Breast epithelium (tissue), 3 donors: Measurements from ENCODE around the gene CCER1.

Experiments used
- POLR2A ChIP-seq: fragments of 450-650 bp; IDR thresholded peaks from one replicate; pipeline ENCODE4 v1.6.1; 2016; ENCODE audit warnings: antibody characterized with exemption, mild to moderate bottlenecking, moderate library complexity
- POLR2AphosphoS5 ChIP-seq, 3 donors: sonication (generic); formaldehyde crosslinking; IDR thresholded peaks; one replicate each; pipeline ENCODE4 v1.6.1; 2017; ENCODE audit warnings: antibody characterized with exemption in 3 of 3
- TF ChIP-seq, protein P1 (sequence below), 3 donors: fragments of 450-650 bp; IDR thresholded peaks; one replicate each; pipeline ENCODE4 v1.5.1; 2016 to 2017; ENCODE audit warnings: antibody characterized with exemption in 3 of 3, mild to moderate bottlenecking in 3 of 3, moderate library complexity in 3 of 3

DNA sequence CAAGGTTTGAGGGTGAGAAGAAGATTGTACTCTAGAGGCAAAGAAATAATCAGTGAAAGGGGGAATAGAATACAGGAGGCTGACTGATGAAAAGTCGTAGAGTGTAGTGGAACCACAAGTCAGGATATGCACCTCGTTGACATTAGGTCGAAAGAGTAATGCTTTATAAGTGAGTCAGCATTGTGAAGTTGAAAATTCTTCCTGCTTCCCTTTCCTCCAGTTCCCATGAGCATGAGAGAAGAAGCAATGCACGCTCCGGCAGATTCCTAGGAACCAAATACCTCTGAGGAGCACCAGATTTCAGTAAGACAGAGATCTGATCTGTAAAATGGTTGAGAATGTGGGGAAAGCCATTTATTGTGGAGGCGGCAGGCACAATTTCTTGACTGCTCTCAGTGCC, 16.5 kb downstream of the CCER1 start:
- TF ChIP-seq POLR2A (no peak), POLR2AphosphoS5 (IDR thresholded peaks at IDR 0.05) (no peak)
- TF ChIP-seq, protein P1, sequence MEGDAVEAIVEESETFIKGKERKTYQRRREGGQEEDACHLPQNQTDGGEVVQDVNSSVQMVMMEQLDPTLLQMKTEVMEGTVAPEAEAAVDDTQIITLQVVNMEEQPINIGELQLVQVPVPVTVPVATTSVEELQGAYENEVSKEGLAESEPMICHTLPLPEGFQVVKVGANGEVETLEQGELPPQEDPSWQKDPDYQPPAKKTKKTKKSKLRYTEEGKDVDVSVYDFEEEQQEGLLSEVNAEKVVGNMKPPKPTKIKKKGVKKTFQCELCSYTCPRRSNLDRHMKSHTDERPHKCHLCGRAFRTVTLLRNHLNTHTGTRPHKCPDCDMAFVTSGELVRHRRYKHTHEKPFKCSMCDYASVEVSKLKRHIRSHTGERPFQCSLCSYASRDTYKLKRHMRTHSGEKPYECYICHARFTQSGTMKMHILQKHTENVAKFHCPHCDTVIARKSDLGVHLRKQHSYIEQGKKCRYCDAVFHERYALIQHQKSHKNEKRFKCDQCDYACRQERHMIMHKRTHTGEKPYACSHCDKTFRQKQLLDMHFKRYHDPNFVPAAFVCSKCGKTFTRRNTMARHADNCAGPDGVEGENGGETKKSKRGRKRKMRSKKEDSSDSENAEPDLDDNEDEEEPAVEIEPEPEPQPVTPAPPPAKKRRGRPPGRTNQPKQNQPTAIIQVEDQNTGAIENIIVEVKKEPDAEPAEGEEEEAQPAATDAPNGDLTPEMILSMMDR (IDR thresholded peaks at IDR 0.05), result no peak
